ENCODE results near the gene CXCR1.
"Not testable (repeated sequence)": the region's sequence is repeated elsewhere in the genome, so short reads cannot be mapped to it uniquely, and the experiment has no call there.

Gene CXCR1

GRCh38 chr2:218166791-218167190 lies at the start of gene CXCR1:
Gene CXCR1 (minus strand): TSS chr2:218166962. CDS start chr2:218165211, 1,751 bp downstream.
- DNase-seq: no peak
- intact Hi-C loops (cut with DNase I): no loop called here

GRCh38 chr2:218216336-218216673 lies 49.5 kb upstream of the CXCR1 start:
- DNase-seq: no peak
- intact Hi-C loops (cut with DNase I): loop anchor here (5.0 kb wide), 1 partner anchor 181 kb away; the partner anchor contains the start of gene CTDSP1

- no peak for DNase-seq
- intact Hi-C loops (cut with DNase I): no loop called here
These were observed 47.4 kb upstream of the CXCR1 start for GRCh38 chr2:218214116-218214515.

GRCh38 chr2:218209078-218209477 lies 42.3 kb upstream of the CXCR1 start:
- DNase-seq: no peak
- intact Hi-C loops (cut with DNase I): no loop called here

GRCh38 chr2:218202266-218202665 lies 35.5 kb upstream of the CXCR1 start:
- peak in 1 of 10 donors; percentile 39 for DNase-seq
- intact Hi-C loops (cut with DNase I): no loop called here

- intact Hi-C loops (cut with DNase I): no loop called here
- DNase-seq: no peak
These were observed 30.2 kb upstream of the CXCR1 start for GRCh38 chr2:218196974-218197373.

- no peak for DNase-seq
- intact Hi-C loops (cut with DNase I): no loop called here
These were observed 28.1 kb upstream of the CXCR1 start for GRCh38 chr2:218194880-218195279.

GRCh38 chr2:218193701-218194100 lies 26.9 kb upstream of the CXCR1 start:
- peak in 2 of 10 donors; percentile 16 to 62 for DNase-seq

GRCh38 chr2:218192902-218193430 lies 26.2 kb upstream of the CXCR1 start:
- no peak for DNase-seq
- intact Hi-C loops (cut with DNase I): no loop called here

More at GRCh38 chr2:218193701-218194100, 26.9 kb upstream of the CXCR1 start:
- intact Hi-C loops (cut with DNase I): no loop called here

GRCh38 chr2:218188528-218188927 lies 21.8 kb upstream of the CXCR1 start:
- no peak for DNase-seq

GRCh38 chr2:218187296-218188015 lies 20.7 kb upstream of the CXCR1 start:
- no peak for DNase-seq
- intact Hi-C loops (cut with DNase I): no loop called here

More at GRCh38 chr2:218188528-218188927, 21.8 kb upstream of the CXCR1 start:
- intact Hi-C loops (cut with DNase I): no loop called here

- DNase-seq: no peak
- intact Hi-C loops (cut with DNase I): no loop called here
These were observed 20.1 kb upstream of the CXCR1 start for GRCh38 chr2:218186876-218187275.

- peak in 7 of 10 donors; percentile 15 to 84 (median 48) for DNase-seq
- intact Hi-C loops (cut with DNase I): no loop called here
These were observed 19.6 kb upstream of the CXCR1 start for GRCh38 chr2:218186355-218186766.

- no peak for DNase-seq
- intact Hi-C loops (cut with DNase I): no loop called here
These were observed 17.6 kb upstream of the CXCR1 start for GRCh38 chr2:218184331-218184730.

- DNase-seq: no peak
- intact Hi-C loops (cut with DNase I): no loop called here
These were observed 13.8 kb upstream of the CXCR1 start for GRCh38 chr2:218180467-218181114.

- DNase-seq: no peak
- intact Hi-C loops (cut with DNase I): no loop called here
These were observed 13.0 kb upstream of the CXCR1 start for GRCh38 chr2:218179782-218180181.

- intact Hi-C loops (cut with DNase I): no loop called here
- no peak for DNase-seq
These were observed 6.1 kb upstream of the CXCR1 start for GRCh38 chr2:218172845-218173244.

- DNase-seq: not testable (repeated sequence)
These were observed 5.0 kb upstream of the CXCR1 start for GRCh38 chr2:218171744-218172143.

GRCh38 chr2:218169757-218170546 lies 3.2 kb upstream of the CXCR1 start:
- intact Hi-C loops (cut with DNase I): no loop called here
- no peak for DNase-seq

More at GRCh38 chr2:218171744-218172143, 5.0 kb upstream of the CXCR1 start:
- intact Hi-C loops (cut with DNase I): not testable (repeated sequence)

GRCh38 chr2:218168635-218169462 lies 2.1 kb upstream of the CXCR1 start:
- peak in 5 of 10 donors; percentile 11 to 40 (median 19) for DNase-seq
- intact Hi-C loops (cut with DNase I): no loop called here

Data from posterior cingulate gyrus (tissue), 11 donors.